WTC11 (cell line): ENCODE results near the gene RAB4A.

Experiments
- CTCF ChIP-seq: fragments of 200-600 bp; IDR thresholded peaks from 2 replicates; pipeline ENCODE4 v1.8.0; 2022; ENCODE audit warnings: antibody characterized with exemption
- JAZF1 ChIP-seq: fragments of 250-450 bp; sonication (Bioruptor Pico); IDR thresholded peaks from 2 replicates; pipeline ENCODE4 v1.9.0; 2021; ENCODE audit warnings: moderate library complexity, mild to moderate bottlenecking, inconsistent platforms
- NFYB ChIP-seq: sonication (generic); formaldehyde crosslinking; conservative IDR thresholded peaks from 2 replicates; pipeline ENCODE4 v1.8.0; 2022; ENCODE audit warnings: low read depth, missing genetic modification reagents
- NR2C2 ChIP-seq: sonication (generic); formaldehyde crosslinking; IDR thresholded peaks from 2 replicates; pipeline ENCODE4 v1.8.0; 2022; ENCODE audit warnings: mild to moderate bottlenecking, missing genetic modification reagents
- SP1 ChIP-seq: sonication (generic); formaldehyde crosslinking; conservative IDR thresholded peaks from 2 replicates; pipeline ENCODE4 v1.8.1; 2022; ENCODE audit warnings: missing genetic modification reagents
- ZBTB21 ChIP-seq: sonication (generic); formaldehyde crosslinking; IDR thresholded peaks from 2 replicates; pipeline ENCODE4 v1.8.1; 2023; ENCODE audit warnings: mild to moderate bottlenecking, missing genetic modification reagents, borderline replicate concordance
- TF ChIP-seq, protein P1 (sequence below): sonication (generic); formaldehyde crosslinking; IDR thresholded peaks from 2 replicates; pipeline ENCODE4 v1.8.0; 2022; ENCODE audit warnings: mild to moderate bottlenecking, missing genetic modification reagents

DNA sequence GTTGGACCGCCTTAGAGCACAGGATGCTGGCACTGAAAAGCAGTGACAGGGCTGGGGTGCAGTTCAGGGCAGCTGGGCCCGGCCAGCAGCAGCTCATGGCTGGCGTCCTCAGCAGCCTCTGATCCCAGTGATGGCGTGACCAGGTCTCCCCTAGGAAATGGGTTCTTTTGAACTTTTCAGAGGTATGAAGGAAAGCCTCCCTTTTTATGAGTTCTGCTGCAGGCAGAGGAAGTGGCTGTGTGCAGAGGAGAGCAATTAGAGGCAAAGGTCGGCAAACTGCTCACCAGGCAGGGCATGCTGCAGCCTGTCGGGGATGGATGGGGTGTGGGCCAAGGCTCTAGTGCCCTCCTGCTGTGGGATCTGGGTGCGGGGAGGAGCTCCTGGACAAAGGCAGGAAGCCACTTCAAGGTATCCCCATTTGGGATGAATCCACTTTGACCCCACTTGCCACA, 45.6 kb upstream of the RAB4A start:
- no peak for TF ChIP-seq CTCF
- no peak for TF ChIP-seq NR2C2 (CRISPR knock-in tag)
- TF ChIP-seq, protein P1, sequence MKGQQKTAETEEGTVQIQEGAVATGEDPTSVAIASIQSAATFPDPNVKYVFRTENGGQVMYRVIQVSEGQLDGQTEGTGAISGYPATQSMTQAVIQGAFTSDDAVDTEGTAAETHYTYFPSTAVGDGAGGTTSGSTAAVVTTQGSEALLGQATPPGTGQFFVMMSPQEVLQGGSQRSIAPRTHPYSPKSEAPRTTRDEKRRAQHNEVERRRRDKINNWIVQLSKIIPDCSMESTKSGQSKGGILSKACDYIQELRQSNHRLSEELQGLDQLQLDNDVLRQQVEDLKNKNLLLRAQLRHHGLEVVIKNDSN (CRISPR knock-in tag) = no peak
- TF ChIP-seq JAZF1 (CRISPR knock-in tag) = no peak
- TF ChIP-seq NFYB (CRISPR knock-in tag) = no peak
- TF ChIP-seq SP1 = no peak
- TF ChIP-seq ZBTB21 = no peak
